ENCODE data around the gene PLA2G3.
A peak's percentile ranks its signal among the peaks of the same experiment; 100 is the strongest.
"Not testable (repeated sequence)": the region's sequence is repeated elsewhere in the genome, so short reads cannot be mapped to it uniquely, and the experiment has no call there.

PLA2G3 gene

DNA sequence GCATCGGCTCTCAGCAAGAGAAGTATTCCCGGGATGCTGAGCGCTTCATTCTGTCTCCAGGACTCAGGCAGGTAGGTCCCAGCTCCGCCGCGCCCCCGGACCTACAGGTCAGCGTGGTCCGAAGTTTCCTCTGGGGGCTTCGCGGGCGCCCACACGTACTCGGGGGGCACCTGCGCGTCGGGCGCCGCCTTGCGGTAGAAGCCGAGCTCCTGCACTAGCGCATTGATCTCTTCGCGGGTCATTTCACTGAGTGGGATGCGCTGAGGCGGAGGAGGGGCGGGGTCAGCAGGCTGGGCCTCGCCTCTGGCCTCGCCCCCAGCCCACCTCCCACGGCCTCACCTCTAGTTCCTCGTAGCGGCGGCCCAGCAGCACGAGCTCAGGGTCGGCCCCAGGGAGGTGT is 35.4 kb downstream of the PLA2G3 start:
- H3K27me3 ChIP-seq (ENCODE audit: control insufficient read depth, insufficient read depth, low read length) = peaks cover 20% of the 10 kb centered on the region
- H3K4me1 ChIP-seq (ENCODE audit: control insufficient read depth, insufficient read depth, low read length) = peaks cover 7% of the 10 kb centered on the region
- no peak overlapping the region for H3K9ac ChIP-seq (ENCODE audit: low read depth, low read length)
- no peaks in the 10 kb centered on the region for H3K9me3 ChIP-seq (ENCODE audit: control insufficient read depth, insufficient read depth, low read length)
- H3K4me3 ChIP-seq (ENCODE audit: low read depth, low read length) = peak overlapping the region; percentile 39
- H3K36me3 ChIP-seq (ENCODE audit: control insufficient read depth, insufficient read depth, low read length) = no peaks in the 10 kb centered on the region

GRCh38 chr22:31103899-31104694 is 36.2 kb downstream of the PLA2G3 start:
- no peak overlapping the region for H3K9ac ChIP-seq (ENCODE audit: low read depth, low read length)
- no peak overlapping the region for H3K4me3 ChIP-seq (ENCODE audit: low read depth, low read length)

GRCh38 chr22:31103111-31103510 is 37.2 kb downstream of the PLA2G3 start:
- Histone ChIP-seq H3K27me3 (ENCODE audit: control insufficient read depth, insufficient read depth, low read length) (peaks cover 23% of the 10 kb centered on the region), H3K36me3 (ENCODE audit: control insufficient read depth, insufficient read depth, low read length) (peaks cover 3% of the 10 kb centered on the region), H3K9me3 (ENCODE audit: control insufficient read depth, insufficient read depth, low read length) (no peaks in the 10 kb centered on the region), H3K9ac (ENCODE audit: low read depth, low read length) (no peak overlapping the region), H3K4me1 (ENCODE audit: control insufficient read depth, insufficient read depth, low read length) (peaks cover 13% of the 10 kb centered on the region), H3K4me3 (ENCODE audit: low read depth, low read length) (no peak overlapping the region)

More at GRCh38 chr22:31103899-31104694, 36.2 kb downstream of the PLA2G3 start:
- Histone ChIP-seq H3K9me3 (ENCODE audit: control insufficient read depth, insufficient read depth, low read length) (no peaks in the 10 kb centered on the region), H3K4me1 (ENCODE audit: control insufficient read depth, insufficient read depth, low read length) (peaks cover 8% of the 10 kb centered on the region), H3K27me3 (ENCODE audit: control insufficient read depth, insufficient read depth, low read length) (peaks cover 22% of the 10 kb centered on the region), H3K36me3 (ENCODE audit: control insufficient read depth, insufficient read depth, low read length) (peaks cover 3% of the 10 kb centered on the region)

DNA sequence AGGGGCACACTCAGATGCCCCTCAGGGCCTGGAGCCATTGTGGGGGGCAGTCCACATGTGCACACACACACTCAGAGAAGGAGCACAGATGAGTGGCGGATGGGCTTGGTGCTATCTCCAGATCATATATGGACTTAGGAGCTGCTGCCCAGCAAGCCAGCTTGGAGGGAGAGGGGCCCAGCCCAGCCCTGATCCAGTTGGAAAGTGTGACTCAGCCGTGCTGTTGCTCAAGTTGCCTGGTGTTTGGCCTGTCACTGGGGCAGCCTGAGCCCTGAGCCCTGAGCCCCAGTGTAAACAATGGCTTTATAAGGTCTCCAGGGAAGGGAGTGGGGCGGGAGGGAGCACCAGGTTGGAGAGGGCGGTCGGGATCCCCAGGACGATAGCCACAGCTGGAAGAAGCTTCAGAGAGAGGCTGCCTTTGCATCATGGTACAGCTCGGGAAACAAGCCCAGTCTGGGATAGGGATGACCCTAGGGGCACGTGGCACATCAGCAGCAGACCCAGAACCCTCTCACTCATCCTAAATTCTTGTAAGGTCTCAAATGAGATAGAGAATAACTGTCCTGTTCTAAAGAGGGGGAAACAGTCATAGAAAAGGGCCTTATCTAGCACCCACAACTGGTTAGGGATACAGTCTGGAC is 37.7 kb downstream of the PLA2G3 start:
- Histone ChIP-seq H3K4me1 (ENCODE audit: control insufficient read depth, insufficient read depth, low read length) (peaks cover 15% of the 10 kb centered on the region), H3K9me3 (ENCODE audit: control insufficient read depth, insufficient read depth, low read length) (no peaks in the 10 kb centered on the region), H3K36me3 (ENCODE audit: control insufficient read depth, insufficient read depth, low read length) (peaks cover 3% of the 10 kb centered on the region), H3K27me3 (ENCODE audit: control insufficient read depth, insufficient read depth, low read length) (peaks cover 23% of the 10 kb centered on the region), H3K4me3 (ENCODE audit: low read depth, low read length) (no peak overlapping the region), H3K9ac (ENCODE audit: low read depth, low read length) (no peak overlapping the region)

GRCh38 chr22:31100762-31101525 is 39.4 kb downstream of the PLA2G3 start:
- peaks cover 15% of the 10 kb centered on the region for H3K4me1 ChIP-seq (ENCODE audit: control insufficient read depth, insufficient read depth, low read length)
- peaks cover 11% of the 10 kb centered on the region for H3K27me3 ChIP-seq (ENCODE audit: control insufficient read depth, insufficient read depth, low read length)
- H3K9me3 ChIP-seq (ENCODE audit: control insufficient read depth, insufficient read depth, low read length) = no peaks in the 10 kb centered on the region
- H3K4me3 ChIP-seq (ENCODE audit: low read depth, low read length) = no peak overlapping the region
- H3K9ac ChIP-seq (ENCODE audit: low read depth, low read length) = no peak overlapping the region
- H3K36me3 ChIP-seq (ENCODE audit: control insufficient read depth, insufficient read depth, low read length) = peaks cover 3% of the 10 kb centered on the region

DNA sequence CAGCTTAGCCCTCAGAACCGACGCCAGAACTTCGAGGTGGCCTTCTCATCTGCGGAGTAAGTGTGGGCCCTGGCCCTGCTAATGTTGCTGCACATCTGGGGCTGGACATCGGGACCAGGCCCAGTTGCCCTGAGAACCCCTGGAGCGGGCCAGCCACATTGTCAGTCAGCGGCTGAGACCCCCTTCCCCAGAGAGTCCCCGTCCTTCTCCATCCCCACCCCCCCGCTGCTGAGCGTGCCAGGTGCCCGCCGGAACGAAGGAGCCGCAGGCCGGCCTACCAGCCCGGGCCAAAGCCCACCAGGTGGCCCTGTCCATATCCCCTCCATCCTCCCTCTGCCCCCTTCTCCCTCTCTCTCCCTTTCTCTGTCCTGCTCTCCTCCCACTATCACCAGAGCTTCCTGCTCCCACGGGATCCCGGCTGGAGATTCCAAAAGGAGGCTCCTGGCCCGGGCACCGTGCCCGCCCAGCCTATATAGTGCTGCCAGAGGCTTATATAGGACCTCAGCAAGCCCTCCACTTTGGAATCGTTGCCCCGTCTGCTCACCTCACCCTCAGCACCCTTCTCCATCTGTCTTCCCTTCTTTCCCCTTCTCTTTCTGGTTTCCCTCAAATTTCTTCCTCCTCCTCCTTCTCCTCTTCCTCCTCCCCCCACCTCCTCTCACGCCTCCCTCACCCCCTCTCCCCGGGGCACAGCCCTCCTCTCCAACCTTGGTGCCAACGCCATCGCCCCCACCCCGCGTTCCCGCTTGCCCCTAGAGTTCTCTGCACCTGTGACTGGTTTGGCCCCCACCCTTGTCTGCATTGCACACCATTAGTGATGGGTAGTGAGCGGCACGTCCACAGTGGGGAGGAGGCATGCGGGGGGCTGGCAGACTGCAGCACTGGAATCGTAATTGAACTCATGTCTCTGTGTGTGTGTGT is 40.2 kb downstream of the PLA2G3 start:
- Histone ChIP-seq H3K27me3 (ENCODE audit: control insufficient read depth, insufficient read depth, low read length) (peaks cover 3% of the 10 kb centered on the region), H3K4me3 (ENCODE audit: low read depth, low read length) (no peak overlapping the region), H3K9me3 (ENCODE audit: control insufficient read depth, insufficient read depth, low read length) (no peaks in the 10 kb centered on the region), H3K4me1 (ENCODE audit: control insufficient read depth, insufficient read depth, low read length) (peaks cover 8% of the 10 kb centered on the region), H3K9ac (ENCODE audit: low read depth, low read length) (no peak overlapping the region), H3K36me3 (ENCODE audit: control insufficient read depth, insufficient read depth, low read length) (peaks cover 3% of the 10 kb centered on the region)

DNA sequence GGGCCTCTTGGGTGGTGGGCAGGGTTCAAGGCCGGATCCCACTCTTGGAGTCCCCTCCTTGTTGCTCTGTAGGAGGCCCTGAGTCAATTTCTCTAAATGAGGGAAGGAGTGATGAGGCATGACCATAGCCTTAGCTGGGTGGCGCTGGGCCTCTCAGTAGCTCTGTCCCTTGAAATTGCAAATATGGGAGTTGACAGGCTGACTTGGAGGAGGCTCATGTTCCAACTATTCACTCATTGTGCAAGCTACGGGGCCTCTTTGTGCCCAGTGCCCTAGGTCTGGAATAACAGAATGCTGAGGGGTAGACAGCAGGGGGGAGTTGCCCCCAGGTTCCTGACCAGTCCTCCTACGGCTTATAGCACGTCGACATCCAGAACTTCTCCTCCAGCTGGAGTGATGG is 40.9 kb downstream of the PLA2G3 start:
- Histone ChIP-seq H3K4me3 (ENCODE audit: low read depth, low read length) (peak overlapping the region; percentile 37), H3K36me3 (ENCODE audit: control insufficient read depth, insufficient read depth, low read length) (peaks cover 3% of the 10 kb centered on the region), H3K4me1 (ENCODE audit: control insufficient read depth, insufficient read depth, low read length) (peaks cover 8% of the 10 kb centered on the region), H3K9ac (ENCODE audit: low read depth, low read length) (no peak overlapping the region), H3K27me3 (ENCODE audit: control insufficient read depth, insufficient read depth, low read length) (peaks cover 3% of the 10 kb centered on the region), H3K9me3 (ENCODE audit: control insufficient read depth, insufficient read depth, low read length) (no peaks in the 10 kb centered on the region)

DNA sequence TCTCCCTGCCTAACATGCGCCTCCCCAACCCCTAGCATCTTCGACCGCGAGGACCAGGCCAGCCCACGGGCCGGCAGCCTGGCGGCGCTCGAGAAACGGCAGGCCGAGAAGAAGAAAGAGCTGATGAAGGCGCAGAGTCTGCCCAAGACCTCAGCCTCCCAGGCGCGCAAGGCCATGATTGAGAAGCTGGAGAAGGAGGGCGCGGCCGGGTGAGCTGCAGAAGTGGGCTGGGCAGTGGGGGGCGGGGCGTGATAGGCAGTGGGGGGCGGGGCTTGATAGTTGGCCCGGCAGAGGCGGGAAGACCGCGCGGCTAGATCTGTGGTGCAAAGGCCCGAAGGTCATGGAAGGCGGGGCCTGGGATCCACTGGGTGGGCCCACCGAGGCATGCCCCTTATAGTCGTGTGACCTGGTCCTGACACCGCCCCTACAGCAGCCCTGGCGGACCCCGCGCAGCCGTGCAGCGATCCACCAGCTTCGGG is 41.6 kb downstream of the PLA2G3 start:
- Histone ChIP-seq H3K9ac (ENCODE audit: low read depth, low read length) (no peak overlapping the region), H3K4me3 (ENCODE audit: low read depth, low read length) (peak overlapping the region; percentile 52), H3K9me3 (ENCODE audit: control insufficient read depth, insufficient read depth, low read length) (no peaks in the 10 kb centered on the region), H3K27me3 (ENCODE audit: control insufficient read depth, insufficient read depth, low read length) (peaks cover 3% of the 10 kb centered on the region), H3K36me3 (ENCODE audit: control insufficient read depth, insufficient read depth, low read length) (peaks cover 3% of the 10 kb centered on the region), H3K4me1 (ENCODE audit: control insufficient read depth, insufficient read depth, low read length) (peaks cover 8% of the 10 kb centered on the region)

DNA sequence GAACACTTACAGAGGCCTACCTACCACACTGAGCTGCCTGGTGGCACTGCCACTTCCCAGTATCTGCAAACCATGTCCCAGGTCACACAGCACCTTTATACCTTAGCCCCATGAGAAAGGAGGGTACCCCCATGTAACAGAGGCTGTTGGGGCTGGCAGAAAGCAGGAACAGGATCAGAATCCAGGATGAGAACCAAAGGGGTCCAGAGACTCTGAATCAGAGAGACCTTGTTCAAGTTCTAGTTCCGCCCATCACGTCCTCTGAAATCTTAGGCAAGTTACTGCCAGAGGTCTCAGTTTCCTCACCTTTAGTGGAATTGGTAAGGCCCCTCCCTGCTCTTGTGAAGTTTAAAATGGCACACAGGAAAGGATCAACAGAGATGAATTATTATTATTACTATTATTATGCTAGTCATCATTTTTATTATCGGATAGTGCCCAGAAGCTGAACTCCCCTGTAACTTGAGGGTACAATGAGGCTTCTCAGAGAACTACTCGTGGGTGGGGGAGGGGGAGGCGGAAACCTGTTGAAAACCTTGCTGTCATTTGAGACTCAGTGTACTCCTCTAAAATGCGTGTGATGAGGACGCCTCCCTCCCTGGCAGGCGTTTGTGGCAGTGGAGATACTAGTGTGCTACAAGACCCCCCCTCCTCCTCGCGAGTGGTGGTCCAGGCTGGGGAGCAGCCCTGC is 42.2 kb downstream of the PLA2G3 start:
- H3K36me3 ChIP-seq (ENCODE audit: control insufficient read depth, insufficient read depth, low read length) = peaks cover 3% of the 10 kb centered on the region
- no peak overlapping the region for H3K9ac ChIP-seq (ENCODE audit: low read depth, low read length)
- no peaks in the 10 kb centered on the region for H3K9me3 ChIP-seq (ENCODE audit: control insufficient read depth, insufficient read depth, low read length)
- H3K4me1 ChIP-seq (ENCODE audit: control insufficient read depth, insufficient read depth, low read length) = peaks cover 8% of the 10 kb centered on the region
- H3K27me3 ChIP-seq (ENCODE audit: control insufficient read depth, insufficient read depth, low read length) = peaks cover 3% of the 10 kb centered on the region
- H3K4me3 ChIP-seq (ENCODE audit: low read depth, low read length) = peak overlapping the region; percentile 52

- not testable (repeated sequence) for H3K9me3 ChIP-seq (ENCODE audit: control insufficient read depth, insufficient read depth, low read length); H3K4me3 ChIP-seq (ENCODE audit: low read depth, low read length); H3K27me3 ChIP-seq (ENCODE audit: control insufficient read depth, insufficient read depth, low read length); H3K4me1 ChIP-seq (ENCODE audit: control insufficient read depth, insufficient read depth, low read length); H3K9ac ChIP-seq (ENCODE audit: low read depth, low read length); H3K36me3 ChIP-seq (ENCODE audit: control insufficient read depth, insufficient read depth, low read length)
Observed at GRCh38 chr22:31097539-31097938, 42.8 kb downstream of the PLA2G3 start.
